Activated CD8-positive, alpha-beta memory T cell treated with anti-CD3 and anti-CD28 coated beads, Interleukin-2, amount 50 U/mL, for 24 hours (primary cell): ENCODE measurements around the gene TMEM253.

ENCODE experiments used
- DNase-seq: peaks from one replicate; pipeline ENCODE4 v3.0.0-alpha.2; 2020; ENCODE audit errors: extremely low read depth

The TMEM253 gene

GRCh38 chr14:21071225-21072030 lies 29.4 kb upstream of the TMEM253 start:
- DNase-seq: no peak

- DNase-seq: no peak
Observed at GRCh38 chr14:21072031-21072473, 28.8 kb upstream of the TMEM253 start.

- no peak for DNase-seq
Observed at GRCh38 chr14:21072781-21073339, 28.0 kb upstream of the TMEM253 start.

GRCh38 chr14:21073921-21074320 lies 26.9 kb upstream of the TMEM253 start:
- no peak for DNase-seq

GRCh38 chr14:21074398-21075272 lies 26.2 kb upstream of the TMEM253 start:
- DNase-seq: no peak

GRCh38 chr14:21075719-21076437 lies 25.0 kb upstream of the TMEM253 start:
- no peak for DNase-seq

- DNase-seq: no peak
Observed at GRCh38 chr14:21077672-21078071, 23.2 kb upstream of the TMEM253 start.

GRCh38 chr14:21078287-21078686 lies 22.6 kb upstream of the TMEM253 start:
- DNase-seq: no peak

- no peak for DNase-seq
Observed at GRCh38 chr14:21078726-21079125, 22.1 kb upstream of the TMEM253 start.

- no peak for DNase-seq
Observed at GRCh38 chr14:21081521-21082142, 19.2 kb upstream of the TMEM253 start.

- no peak for DNase-seq
Observed at GRCh38 chr14:21083565-21084325, 17.1 kb upstream of the TMEM253 start.

- no peak for DNase-seq
Observed at GRCh38 chr14:21084396-21084795, 16.5 kb upstream of the TMEM253 start.

GRCh38 chr14:21084998-21085853 lies 15.6 kb upstream of the TMEM253 start:
- DNase-seq: no peak

GRCh38 chr14:21086908-21087293 lies 14.0 kb upstream of the TMEM253 start:
- DNase-seq: no peak

GRCh38 chr14:21087294-21088091 lies 13.4 kb upstream of the TMEM253 start:
- DNase-seq: no peak

- no peak for DNase-seq
Observed at GRCh38 chr14:21088687-21089086, 12.2 kb upstream of the TMEM253 start.

GRCh38 chr14:21089271-21089670 lies 11.6 kb upstream of the TMEM253 start:
- DNase-seq: no peak

- DNase-seq: no peak
Observed at GRCh38 chr14:21089877-21090193, 11.0 kb upstream of the TMEM253 start.
